WERI-Rb-1 (cell line): Measurements from ENCODE around the gene DISP3.
A peak's percentile ranks its signal among the peaks of the same experiment; 100 is the strongest.

Source experiments
- DNase-seq: peaks from one replicate; pipeline ENCODE4 v3.0.0-alpha.2; 2020
- H3K27ac ChIP-seq: fragments of 250-450 bp; sonication (Bioruptor Pico); 2 replicates; pipeline ENCODE4 v1.5.1; 2020; ENCODE audit warnings: mild to moderate bottlenecking, moderate library complexity
- H3K27me3 ChIP-seq: fragments of 250-450 bp; sonication (Bioruptor Pico); 2 replicates; pipeline ENCODE4 v1.5.1; 2021; ENCODE audit warnings: mild to moderate bottlenecking, low read depth, moderate library complexity; ENCODE audit not compliant: insufficient read depth, severe bottlenecking
- H3K36me3 ChIP-seq: fragments of 250-450 bp; sonication (Bioruptor Pico); 2 replicates; pipeline ENCODE4 v1.5.1; 2020; ENCODE audit warnings: mild to moderate bottlenecking, moderate library complexity
- H3K4me3 ChIP-seq: 2 replicates; pipeline ENCODE4 v1.5.1; 2011; ENCODE audit warnings: low read depth, mild to moderate bottlenecking, control low read depth, low read length
- H3K9me3 ChIP-seq: fragments of 250-450 bp; sonication (Bioruptor Pico); 2 replicates; pipeline ENCODE4 v1.5.1; 2021; ENCODE audit warnings: mild to moderate bottlenecking, moderate library complexity; ENCODE audit not compliant: severe bottlenecking
- TF ChIP-seq, protein P1 (sequence below): IDR thresholded peaks from 2 replicates; pipeline ENCODE4 v1.5.1; 2011; ENCODE audit warnings: low read depth, mild to moderate bottlenecking, control low read depth, inconsistent platforms, low read length

The DISP3 gene

DNA sequence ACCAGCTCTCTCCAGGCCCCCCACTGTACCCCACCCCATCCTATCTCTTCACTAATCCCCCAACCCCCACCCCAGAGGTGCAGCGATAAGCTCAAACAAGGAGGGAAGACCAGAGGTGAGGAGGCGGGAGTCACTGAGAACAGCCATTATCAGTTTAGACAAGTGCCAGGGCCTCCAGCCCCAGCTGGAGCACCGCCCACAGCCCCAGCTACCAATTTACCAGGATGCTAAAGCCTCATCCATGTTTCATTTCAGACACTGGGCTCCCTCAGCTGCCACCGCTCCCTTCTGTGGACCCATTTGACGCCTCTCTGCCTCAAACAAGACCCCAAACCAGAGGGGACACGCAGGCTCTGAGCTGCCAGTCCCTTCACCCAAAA lies 80.6 kb downstream of the DISP3 start:
- no peak for DNase-seq

DNA sequence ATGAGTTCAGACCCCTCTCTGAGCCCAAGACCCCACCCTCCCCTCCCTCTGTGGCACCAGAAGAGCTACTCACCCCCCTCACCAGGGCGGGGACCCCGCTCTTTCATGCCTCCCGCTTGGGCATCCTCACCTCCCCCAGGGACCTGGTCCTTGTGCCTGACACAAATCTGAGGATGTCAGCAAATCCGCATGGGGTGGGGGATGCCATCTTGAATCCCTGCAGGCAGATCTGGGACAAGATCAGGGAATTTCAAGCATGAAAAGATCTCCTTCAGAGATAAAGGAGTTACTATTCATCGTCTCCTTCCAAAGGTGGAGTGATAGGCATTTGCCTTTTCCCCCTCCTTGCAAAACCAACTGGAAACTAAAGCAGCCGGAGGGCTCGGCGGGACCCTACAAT lies 81.1 kb downstream of the DISP3 start:
- H3K27me3 ChIP-seq, result no peaks in the 10 kb centered on the region
- H3K27ac ChIP-seq, result no peak overlapping the region
- H3K9me3 ChIP-seq, result no peaks in the 10 kb centered on the region

More for the DNA sequence above, 80.6 kb downstream of the DISP3 start:
- peaks cover 10% of the 10 kb centered on the region; the same call in 1 of the 2 replicates for H3K36me3 ChIP-seq
- H3K27ac ChIP-seq, result no peak overlapping the region
- TF ChIP-seq, protein P1, sequence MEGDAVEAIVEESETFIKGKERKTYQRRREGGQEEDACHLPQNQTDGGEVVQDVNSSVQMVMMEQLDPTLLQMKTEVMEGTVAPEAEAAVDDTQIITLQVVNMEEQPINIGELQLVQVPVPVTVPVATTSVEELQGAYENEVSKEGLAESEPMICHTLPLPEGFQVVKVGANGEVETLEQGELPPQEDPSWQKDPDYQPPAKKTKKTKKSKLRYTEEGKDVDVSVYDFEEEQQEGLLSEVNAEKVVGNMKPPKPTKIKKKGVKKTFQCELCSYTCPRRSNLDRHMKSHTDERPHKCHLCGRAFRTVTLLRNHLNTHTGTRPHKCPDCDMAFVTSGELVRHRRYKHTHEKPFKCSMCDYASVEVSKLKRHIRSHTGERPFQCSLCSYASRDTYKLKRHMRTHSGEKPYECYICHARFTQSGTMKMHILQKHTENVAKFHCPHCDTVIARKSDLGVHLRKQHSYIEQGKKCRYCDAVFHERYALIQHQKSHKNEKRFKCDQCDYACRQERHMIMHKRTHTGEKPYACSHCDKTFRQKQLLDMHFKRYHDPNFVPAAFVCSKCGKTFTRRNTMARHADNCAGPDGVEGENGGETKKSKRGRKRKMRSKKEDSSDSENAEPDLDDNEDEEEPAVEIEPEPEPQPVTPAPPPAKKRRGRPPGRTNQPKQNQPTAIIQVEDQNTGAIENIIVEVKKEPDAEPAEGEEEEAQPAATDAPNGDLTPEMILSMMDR, result no peak
- H3K9me3 ChIP-seq, result no peaks in the 10 kb centered on the region
- no peak overlapping the region for H3K4me3 ChIP-seq
- H3K27me3 ChIP-seq, result no peaks in the 10 kb centered on the region

DNA sequence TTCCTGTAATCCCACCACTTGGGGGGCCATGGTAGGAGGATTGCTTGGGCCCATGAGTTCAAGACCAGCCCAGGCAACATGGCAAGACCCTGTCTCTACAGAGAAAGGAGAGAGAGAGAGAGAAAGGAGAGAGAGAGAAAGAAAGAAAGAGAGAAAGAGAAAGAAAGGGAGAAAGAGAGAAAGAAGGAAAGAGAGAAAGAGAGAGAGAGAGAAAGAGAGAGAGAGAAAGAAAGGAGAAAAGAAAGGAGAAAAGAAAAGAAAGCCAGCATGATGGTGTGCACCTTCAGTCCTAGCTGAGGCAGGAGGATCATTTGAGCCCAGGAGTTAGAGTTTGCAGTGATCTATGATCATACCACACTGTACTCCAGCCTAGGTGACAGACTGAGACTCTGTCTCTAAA lies 82.8 kb downstream of the DISP3 start:
- TF ChIP-seq, protein P1, result no peak
- H3K9me3 ChIP-seq, result no peaks in the 10 kb centered on the region
- H3K27me3 ChIP-seq, result no peaks in the 10 kb centered on the region
- H3K4me3 ChIP-seq, result no peak overlapping the region
- H3K27ac ChIP-seq, result no peak overlapping the region
- peaks cover 4% of the 10 kb centered on the region; the same call in 1 of the 2 replicates for H3K36me3 ChIP-seq
- DNase-seq, result no peak

More for the DNA sequence above, 81.1 kb downstream of the DISP3 start:
- DNase-seq, result no peak
- Histone ChIP-seq H3K36me3 (peaks cover 10% of the 10 kb centered on the region; the same call in 1 of the 2 replicates), H3K4me3 (no peak overlapping the region)
- TF ChIP-seq, protein P1, result no peak

DNA sequence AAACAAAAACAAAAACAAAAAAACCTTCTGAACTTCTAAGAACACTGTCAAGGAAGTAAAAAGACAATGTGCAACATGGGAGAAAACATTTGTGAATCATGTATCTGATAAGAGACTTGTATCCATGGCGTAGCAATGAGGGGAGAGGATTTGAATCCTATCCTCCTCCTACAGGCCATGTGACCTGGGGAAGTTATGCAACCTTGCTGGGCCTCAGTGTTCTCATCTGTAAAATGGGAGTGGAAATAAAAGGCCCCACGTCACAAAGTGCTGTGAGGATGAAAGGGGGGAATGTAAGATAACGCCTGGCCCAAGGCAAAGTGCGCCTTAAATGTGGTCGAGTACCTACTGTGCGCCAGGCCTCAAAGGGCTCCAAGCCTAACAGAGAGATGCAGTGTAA lies 83.7 kb downstream of the DISP3 start:
- no peaks in the 10 kb centered on the region for H3K9me3 ChIP-seq
- no peak overlapping the region for H3K4me3 ChIP-seq
- TF ChIP-seq, protein P1, result no peak
- peaks cover 6% of the 10 kb centered on the region for H3K36me3 ChIP-seq
- no peak for DNase-seq
- H3K27me3 ChIP-seq, result no peaks in the 10 kb centered on the region
- no peak overlapping the region for H3K27ac ChIP-seq

DNA sequence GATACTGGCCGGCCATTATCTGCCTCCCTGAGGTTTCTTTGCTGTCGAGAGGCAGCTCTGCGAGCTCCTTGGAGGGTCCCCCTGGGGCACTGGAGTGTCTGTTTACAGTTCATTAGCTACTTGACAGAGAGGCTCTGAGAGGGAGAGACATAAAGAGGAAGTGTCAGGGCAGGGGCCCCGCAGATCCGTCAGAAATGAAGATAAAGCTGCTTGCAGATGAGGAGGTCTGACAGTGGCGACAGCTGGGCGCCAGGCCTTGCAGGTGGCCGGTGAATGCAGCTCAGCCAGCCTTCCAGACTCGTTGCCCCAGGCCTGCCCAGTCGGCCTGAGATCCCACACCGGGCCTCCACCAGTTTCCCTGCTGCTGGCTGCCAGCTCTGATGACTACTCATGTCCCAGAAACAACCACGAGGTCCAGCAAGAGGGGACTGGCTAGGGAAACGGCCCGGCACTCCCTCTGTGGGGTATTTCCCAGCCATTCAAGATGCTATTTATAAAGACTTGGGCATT lies 84.7 kb downstream of the DISP3 start:
- peaks cover 6% of the 10 kb centered on the region for H3K36me3 ChIP-seq
- no peaks in the 10 kb centered on the region for H3K27me3 ChIP-seq
- no peak overlapping the region for H3K4me3 ChIP-seq
- peak overlapping the region; percentile 89 for H3K27ac ChIP-seq
- no peaks in the 10 kb centered on the region for H3K9me3 ChIP-seq
- peak; percentile 86 for DNase-seq
- TF ChIP-seq, protein P1, result no peak

DNA sequence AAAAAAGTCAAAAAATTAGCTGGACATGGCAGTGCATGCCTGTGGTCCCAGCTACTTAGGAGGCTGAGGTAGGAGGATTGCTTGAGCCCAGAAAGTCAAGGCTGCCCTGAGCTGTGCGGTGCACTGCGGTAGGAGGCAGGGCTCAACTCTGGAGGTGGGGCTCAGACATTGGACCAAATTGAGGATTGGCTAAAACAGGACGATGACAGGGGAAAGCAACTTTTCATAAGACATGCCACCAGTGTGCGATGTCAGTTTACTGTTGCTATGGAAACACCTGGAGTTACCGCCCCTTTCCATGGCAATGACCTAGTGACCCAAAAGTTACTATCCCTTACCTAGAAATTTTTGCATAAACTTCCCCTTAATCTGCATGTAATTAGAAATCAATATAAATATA lies 85.3 kb downstream of the DISP3 start:
- no peaks in the 10 kb centered on the region for H3K27me3 ChIP-seq
- TF ChIP-seq, protein P1, result no peak
- no peak for DNase-seq

More for the DNA sequence above, 85.3 kb downstream of the DISP3 start:
- peaks cover 6% of the 10 kb centered on the region for H3K36me3 ChIP-seq
- H3K27ac ChIP-seq, result peak overlapping the region; percentile 89
- H3K9me3 ChIP-seq, result no peaks in the 10 kb centered on the region
- H3K4me3 ChIP-seq, result no peak overlapping the region
